NOMO-1 treated with dmso at 0.1 percent for 144 hours (cell line): ENCODE measurements around the gene MAPK9.

ENCODE experiments used
- DNase-seq: peaks from one replicate; lab custom pipeline; 2025; ENCODE audit not compliant: unreplicated experiment; lab: John Stamatoyannopoulos, UW

The MAPK9 gene

DNA sequence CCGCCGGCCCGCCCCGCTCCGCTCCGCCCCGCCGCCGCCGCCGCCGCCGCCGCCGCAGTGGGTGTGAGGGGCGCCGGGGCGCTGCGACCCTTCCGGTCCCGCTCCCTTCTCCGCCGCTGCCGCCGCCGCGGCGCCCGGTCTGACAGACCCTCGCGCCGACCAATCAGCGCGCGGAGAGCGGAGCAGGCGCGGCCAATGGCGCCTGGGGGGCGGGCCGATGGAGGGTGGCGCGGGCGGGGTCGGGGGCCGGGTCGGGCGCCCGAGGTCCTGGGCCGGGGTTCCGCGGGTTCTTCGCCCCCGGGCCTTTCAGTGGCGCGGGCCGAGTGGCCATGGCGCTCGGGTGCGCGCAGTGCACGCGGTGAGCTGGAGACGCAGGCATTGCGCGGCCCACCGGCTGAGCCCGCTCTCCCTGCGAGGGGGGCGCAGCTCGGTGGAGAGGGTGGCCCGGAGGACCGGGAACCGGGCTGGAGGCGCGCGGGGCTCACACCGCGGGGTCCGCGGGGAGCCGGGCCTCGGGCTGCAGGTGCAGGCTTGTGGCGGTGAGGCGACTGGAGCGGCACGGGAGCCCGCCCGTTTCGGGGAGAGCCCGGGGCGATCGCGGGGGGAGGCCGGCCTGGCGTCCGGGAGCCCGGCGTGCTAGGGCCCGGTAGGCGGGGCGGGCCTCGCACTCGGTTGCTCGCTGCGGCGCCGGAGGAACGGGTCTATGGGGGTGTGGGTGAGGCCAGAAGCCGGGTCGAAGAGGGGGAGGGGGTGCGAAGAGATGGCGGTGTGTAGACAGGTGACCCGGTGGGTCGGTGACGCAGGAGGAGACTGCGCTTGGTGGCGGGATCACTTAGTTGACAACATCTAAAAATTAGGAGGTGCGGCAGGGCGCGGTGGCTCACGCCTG, at the start of gene MAPK9:
MAPK9 (minus strand) TSS at position 141 of the 889 bp plus-strand sequence. CDS start 11,522 bp downstream, outside the sequence.
- DNase-seq: peak; percentile 66

GRCh38 chr5:180341595-180341994, 49.7 kb upstream of the MAPK9 start:
- no peak for DNase-seq

GRCh38 chr5:180340856-180341255, 49.0 kb upstream of the MAPK9 start:
- no peak for DNase-seq

- DNase-seq: no peak
Measured at GRCh38 chr5:180339583-180340183, 47.8 kb upstream of the MAPK9 start.

GRCh38 chr5:180338001-180338707, 46.3 kb upstream of the MAPK9 start:
- DNase-seq: no peak

DNA sequence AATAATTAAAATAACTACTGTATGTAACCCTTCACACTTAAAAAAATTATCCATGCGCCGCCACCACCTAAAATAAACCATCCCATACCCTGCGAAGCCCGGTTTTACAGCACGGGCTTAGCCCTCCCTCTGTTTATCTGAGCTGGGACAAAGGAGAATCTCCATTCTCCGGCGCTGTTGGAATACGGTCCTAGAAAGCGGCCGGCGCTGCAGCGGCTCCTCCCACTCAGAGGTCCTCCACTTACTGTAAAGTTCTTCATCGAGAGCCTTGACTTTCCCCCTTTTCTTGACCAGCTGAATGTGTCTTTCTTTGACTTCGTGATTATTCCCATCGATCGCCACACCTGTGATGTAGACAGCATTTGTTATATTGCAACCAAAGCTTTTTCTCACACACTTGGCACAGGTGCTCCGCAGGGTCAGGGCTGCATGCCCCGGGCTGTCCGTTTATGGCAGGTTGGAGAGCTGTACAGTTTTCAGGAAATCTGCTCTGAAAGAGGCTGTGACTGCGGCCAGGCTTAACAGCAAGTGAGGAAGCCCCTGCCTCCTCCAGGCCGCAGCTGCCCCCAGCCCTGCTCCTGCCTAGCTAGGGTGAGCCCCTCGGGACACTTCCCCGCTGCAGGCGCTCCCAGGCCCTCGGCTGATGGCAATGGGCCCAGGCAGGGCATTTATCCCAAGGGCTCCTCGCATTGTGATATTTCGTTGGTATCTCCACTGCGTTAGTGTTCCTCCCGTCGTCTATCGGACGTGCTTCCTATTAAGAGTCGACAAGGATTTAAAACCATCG, 44.5 kb upstream of the MAPK9 start:
- no peak for DNase-seq

DNA sequence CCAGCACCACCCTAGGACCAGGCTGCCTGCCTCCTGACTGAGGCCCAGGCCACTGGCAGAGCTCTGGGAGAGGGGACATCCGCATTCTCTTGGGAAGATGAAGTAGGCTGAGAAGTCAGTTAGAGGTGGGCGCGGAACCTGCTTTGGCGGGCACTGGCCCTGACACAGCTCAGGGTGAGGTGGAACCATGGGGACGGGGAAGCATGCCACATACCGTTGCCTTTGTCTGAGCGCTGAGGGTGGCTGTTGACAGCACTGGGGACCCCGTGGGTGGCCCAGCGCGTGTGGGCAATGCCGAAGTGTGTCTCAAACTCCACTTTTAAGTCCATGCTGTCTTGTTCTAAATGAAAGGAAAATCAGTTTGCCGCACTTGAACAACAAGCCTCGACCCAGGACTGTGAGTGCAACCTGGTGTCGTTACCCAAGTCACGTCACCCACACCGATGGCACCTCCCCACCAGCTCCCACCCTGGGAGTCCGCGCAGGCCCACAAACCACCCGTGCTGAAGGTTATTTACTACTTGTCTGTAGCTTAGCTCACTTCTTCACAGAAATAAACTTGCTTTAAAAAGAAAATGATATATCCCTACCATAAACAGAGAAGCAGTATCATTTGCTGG, 43.8 kb upstream of the MAPK9 start:
- DNase-seq: no peak

DNA sequence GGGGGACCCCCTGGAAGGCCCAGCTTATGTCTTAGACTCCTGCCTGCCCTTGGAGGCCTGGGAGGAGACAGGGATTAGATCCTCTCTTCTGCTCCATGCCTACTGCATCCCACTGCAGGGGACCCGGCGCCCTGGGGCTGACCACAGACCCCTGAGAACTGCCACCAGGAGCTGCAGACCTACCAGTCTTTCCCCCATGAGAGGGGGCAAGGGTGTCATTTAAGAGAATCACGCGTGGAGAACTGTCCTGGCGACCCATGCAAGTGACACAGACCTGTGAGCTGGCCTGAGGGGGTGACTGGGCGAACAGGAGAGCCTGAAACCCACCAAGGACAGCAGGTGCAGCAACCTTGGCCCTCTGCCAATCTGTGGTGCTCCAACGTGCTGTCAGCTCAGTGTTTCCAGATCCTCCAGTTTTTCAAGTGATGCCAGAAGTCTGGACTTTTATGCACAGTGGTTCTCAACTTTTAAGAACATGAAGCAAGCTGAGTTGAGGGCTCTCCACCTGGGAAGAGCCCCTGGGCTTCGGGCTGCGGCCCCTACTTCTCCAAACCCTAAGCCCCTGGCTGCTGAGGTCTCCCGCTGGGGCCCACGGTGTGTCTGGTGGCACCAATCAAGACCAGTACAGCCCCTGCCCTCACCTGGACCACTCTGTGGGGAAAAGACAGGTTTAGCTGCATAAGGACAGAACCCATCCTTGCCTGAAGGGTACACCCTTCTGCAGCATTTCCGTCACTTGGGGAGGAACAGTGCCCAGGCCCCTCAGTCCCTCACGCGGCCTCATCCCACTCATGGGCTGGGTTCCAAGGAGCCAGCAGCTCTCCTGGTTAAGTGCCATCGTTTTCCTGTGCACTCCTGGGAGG, 43.1 kb upstream of the MAPK9 start:
- DNase-seq: no peak

DNA sequence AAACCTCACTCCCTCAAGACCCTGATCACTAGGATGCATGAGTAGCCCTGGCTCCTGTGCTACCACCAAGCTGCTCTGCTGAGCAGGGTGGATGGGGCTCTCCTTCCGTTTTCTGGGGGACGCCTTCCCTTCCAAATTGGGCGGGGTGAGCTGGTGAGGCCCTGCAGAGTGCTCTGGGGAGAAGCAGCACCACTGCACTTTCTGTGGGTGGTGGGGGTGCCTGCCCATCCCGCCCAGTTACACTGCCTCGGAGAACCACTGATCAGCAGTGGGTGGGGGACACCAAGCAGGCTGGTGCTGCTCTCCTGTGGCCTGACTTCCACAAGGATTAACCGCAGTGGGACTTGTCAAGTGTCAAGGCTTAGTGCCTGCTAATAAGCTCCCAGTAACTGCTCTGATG, 42.3 kb upstream of the MAPK9 start:
- no peak for DNase-seq

GRCh38 chr5:180333661-180334060, 41.8 kb upstream of the MAPK9 start:
- DNase-seq: no peak

DNA sequence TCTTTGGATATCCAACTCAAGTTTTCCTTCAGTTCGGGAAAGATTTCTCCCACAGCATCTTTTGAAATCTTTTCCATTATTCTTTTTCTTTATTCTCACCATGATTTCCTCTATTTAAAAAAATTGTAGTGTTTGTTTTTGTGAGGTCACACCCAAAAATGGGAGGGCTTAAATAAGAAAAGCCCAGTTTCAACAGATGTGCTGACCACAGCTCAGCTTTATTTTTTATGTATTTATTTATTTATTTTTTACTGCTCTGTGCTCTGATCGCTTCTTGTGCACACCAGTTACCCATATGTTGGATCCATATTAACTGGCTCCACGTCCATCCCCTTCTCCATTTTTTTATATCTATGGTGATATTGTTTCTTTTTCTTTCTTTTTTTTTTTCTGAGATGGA, 41.0 kb upstream of the MAPK9 start:
- DNase-seq: no peak

GRCh38 chr5:180332051-180332517, 40.2 kb upstream of the MAPK9 start:
- no peak for DNase-seq

- DNase-seq: no peak
Measured at GRCh38 chr5:180331647-180331950, 39.7 kb upstream of the MAPK9 start.

GRCh38 chr5:180330810-180331646, 39.1 kb upstream of the MAPK9 start:
- no peak for DNase-seq

DNA sequence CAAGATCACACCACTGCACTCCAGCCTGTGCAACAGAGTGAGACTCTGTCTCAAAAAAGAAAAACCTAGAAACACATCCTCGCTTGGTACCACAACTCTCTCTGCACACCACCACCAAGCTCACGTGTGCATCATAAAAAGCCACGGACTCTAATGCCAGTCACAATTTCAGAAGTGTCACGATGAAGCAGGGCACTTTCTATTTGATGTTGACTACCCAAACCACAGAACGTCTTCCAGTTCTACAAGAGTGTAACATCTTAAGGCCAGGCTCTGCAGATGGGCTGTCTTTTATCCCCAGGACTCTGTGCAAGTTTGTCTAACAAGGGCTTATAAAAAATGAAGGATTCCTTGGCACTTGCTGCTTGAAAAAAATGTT, 38.4 kb upstream of the MAPK9 start:
- DNase-seq: no peak

- DNase-seq: no peak
Measured at GRCh38 chr5:180329606-180330269, 37.9 kb upstream of the MAPK9 start.

- no peak for DNase-seq
Measured at GRCh38 chr5:180329138-180329435, 37.2 kb upstream of the MAPK9 start.

GRCh38 chr5:180328296-180329137, 36.6 kb upstream of the MAPK9 start:
- peak; percentile 24 for DNase-seq
